HG03060 (cell line): ENCODE data around the gene YPEL1.
"Not testable (repeated sequence)": the region's sequence is repeated elsewhere in the genome, so short reads cannot be mapped to it uniquely, and the experiment has no call there.

Source experiments
- ATAC-seq: cut with Tn5 transposase; IDR thresholded peaks from one replicate; pipeline ENCODE4 v1.9.1; 2021; ENCODE audit warnings: low read depth, moderate number of reproducible peaks; ENCODE audit not compliant: unreplicated experiment

The YPEL1 gene

GRCh38 chr22:21754523-21754922 lies 18.9 kb upstream of the YPEL1 start:
- ATAC-seq, result no peak

DNA sequence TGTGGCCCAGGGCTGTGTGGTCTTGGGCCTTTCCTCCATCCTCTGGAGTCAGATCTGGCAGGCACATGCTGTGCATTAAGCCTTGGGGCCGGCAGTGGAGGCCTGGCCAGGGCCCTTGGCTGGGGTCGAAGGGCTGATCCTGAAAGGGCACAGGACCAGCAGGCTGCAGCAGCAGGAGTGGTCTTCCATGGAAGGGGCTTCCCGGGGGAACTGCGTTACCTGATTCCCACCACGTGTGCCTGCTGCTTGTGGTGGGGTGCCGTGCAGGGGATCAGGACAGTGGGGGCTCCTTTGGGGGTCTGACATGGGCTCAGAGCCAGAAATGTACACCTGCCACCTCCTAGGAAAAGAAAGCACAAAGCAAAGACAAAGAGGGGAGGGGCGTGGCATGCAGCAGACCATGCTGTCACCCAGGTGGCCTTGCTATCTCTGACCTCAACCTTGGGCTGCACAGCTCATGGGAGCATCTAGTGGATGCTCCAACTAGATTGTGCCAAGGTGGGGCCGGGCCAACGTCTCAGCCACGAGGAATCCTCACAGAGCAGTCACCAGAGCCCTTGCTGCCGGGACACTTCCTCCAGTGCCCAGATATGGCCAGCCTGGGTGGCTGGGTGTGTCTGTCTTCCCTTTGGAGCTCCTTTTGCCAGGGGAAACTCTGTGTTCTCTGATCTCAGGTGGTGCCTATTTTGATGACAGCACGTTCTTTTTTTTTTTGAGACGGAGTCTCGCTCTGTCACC lies 17.9 kb upstream of the YPEL1 start:
- no peak for ATAC-seq

DNA sequence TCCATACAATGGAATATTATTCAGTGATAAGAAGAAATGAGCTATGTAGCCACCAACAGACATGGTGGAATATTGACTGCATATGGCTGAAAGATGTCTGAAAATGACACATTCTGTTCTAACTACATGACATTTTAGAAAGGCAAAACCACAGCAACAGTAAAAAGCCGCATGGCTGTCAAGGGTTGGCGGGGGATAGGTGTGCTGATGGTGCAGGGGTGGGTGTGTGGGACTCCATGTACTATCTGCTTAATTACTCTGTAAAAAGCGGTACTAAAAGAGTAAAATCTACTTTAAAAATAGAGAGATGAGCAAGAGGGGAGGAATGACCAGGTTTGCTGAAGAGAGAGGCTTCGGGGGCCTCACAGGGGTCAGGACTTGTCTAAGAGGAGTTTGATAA lies 16.7 kb upstream of the YPEL1 start:
- no peak for ATAC-seq

- ATAC-seq, result no peak
Measured at GRCh38 chr22:21745948-21746347, 10.4 kb upstream of the YPEL1 start.

- ATAC-seq, result not testable (repeated sequence)
Measured at GRCh38 chr22:21744917-21745316, 9.3 kb upstream of the YPEL1 start.

DNA sequence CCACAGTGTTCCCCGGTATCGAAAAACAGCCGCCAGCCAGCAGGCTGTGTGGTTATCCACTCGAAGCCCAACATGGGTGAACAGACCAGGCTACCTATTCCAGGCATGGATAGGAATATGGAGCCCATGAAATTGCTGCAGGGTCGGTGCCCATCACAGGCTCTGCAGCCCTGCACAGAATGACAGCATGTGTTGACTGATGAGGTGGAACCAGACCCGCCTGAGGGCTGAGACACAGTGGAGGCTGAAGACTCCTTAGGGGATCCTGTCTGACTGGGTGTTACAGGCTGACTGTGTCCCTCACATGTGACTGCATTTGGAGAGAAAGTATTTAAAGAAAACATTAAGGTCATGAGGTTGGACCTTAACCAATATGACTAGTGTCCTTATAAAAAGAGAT lies 6.2 kb upstream of the YPEL1 start:
- ATAC-seq, result no peak

GRCh38 chr22:21741059-21741458 lies 5.5 kb upstream of the YPEL1 start:
- ATAC-seq, result no peak

GRCh38 chr22:21739828-21740377 lies 4.3 kb upstream of the YPEL1 start:
- no peak for ATAC-seq

GRCh38 chr22:21738966-21739365 lies 3.4 kb upstream of the YPEL1 start:
- no peak for ATAC-seq

DNA sequence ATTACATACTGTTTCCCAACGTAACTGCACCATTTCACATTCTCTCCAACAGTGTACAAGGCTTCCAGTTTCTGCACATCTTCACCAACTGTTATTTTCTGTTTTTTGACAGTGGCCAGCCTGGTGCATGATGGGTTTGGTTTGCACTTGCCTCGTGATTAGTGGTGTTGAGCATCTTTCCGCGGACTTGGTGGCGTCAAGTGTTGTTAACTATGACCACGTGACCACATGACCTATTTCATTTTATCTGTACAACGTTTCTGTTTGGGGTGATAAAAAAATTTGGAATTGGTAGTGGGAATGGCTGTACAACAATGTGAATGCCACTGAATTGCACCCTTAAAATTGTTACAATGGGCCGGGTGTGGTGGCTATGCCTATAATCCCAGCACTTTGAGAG lies 2.5 kb upstream of the YPEL1 start:
- no peak for ATAC-seq

- ATAC-seq, result no peak
Measured at GRCh38 chr22:21736948-21737347, 1.4 kb upstream of the YPEL1 start.

- ATAC-seq, result no peak
Measured at GRCh38 chr22:21736084-21736642, 569 bp upstream of the YPEL1 start.

DNA sequence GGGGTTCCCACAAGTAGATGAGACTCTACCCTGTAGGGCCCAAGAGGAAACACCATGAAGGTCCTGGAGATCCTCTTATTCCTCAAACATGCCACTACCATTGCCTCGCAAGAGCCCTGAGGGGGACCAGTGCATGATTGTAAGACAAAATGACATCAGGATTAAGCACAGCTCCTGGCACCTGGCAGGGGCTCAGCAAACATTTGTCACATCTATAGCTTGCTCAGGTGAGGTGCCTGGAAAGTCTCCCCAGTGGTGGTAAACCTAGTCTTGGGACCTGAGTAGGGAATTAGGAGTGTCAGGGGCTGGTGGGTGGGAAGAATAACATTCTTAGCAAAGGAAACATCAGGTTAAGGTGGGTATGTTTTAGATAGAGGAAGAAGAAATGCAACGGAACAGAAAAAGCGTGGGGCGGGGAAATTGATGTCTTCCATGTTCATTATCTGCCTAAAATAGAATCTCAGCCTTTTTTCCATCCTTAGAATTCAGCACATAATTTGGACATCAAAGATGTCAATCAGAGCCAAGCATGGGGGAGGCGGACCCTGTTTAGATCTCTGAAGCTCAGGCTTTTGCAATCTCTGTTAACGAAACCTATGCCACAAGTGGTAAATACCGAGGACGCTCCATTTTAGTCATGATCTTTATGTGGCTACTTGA lies 924 bp downstream of the YPEL1 start:
- no peak for ATAC-seq

- no peak for ATAC-seq
Measured at GRCh38 chr22:21731503-21731902, 4.1 kb downstream of the YPEL1 start.

DNA sequence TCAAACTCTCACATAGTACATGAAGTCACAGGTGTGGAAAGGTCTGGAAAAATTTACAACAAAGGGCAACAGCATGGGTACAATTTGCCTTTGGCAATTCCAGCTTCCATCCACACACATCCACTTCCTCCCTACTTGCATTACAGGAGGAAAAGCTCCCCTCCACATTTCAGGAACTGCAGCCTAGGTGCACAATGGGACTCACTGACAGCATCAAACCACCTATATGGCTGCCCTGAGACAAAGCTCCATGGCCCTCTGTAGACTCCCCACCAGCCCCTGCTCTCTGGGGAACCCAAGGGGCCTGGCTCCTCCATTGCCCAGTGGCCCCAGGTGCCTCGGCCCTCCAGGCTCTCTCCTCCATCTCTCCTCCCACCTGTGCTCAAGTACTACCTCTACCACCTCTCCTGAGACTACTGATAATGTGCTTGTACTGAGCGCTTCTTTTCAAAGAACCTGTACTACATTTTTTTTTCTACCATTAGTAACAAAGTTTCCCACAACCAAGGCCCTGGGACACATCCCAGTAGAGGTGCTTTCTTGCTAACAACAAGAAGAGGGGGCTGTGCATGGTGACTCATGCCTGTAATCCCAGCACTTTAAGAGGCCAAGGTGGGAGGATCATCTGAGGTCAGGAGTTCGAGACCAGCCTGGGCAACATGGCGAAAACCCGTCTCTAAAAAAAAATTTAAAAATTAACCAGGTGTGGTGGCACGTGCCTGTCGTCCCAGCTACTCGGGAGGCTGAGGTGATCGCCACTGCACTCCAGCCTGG lies 4.9 kb downstream of the YPEL1 start:
- no peak for ATAC-seq

DNA sequence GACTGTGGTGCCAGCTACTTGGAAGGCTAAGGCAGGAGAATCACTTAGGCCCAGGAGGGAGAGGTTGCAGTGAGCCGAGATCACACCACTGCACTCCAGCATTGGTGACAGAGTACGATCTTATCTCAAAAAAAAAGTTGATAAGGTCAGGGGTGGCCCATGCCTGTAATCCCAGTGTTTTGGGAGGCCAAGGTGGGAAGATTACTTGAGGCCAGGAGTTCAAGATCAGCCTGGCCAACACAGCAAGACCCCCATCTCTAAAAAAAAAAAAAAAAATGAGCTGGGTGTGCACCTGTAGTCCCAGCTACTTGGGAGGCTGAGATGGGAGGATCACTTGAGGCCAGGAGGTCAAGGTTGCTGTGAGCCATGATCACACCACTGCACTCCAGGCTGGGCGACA lies 6.4 kb downstream of the YPEL1 start:
- ATAC-seq, result not testable (repeated sequence)

GRCh38 chr22:21728270-21728669 lies 7.3 kb downstream of the YPEL1 start:
- no peak for ATAC-seq

GRCh38 chr22:21727768-21728167 lies 7.8 kb downstream of the YPEL1 start:
- no peak for ATAC-seq

- no peak for ATAC-seq
Measured at GRCh38 chr22:21727159-21727558, 8.4 kb downstream of the YPEL1 start.

DNA sequence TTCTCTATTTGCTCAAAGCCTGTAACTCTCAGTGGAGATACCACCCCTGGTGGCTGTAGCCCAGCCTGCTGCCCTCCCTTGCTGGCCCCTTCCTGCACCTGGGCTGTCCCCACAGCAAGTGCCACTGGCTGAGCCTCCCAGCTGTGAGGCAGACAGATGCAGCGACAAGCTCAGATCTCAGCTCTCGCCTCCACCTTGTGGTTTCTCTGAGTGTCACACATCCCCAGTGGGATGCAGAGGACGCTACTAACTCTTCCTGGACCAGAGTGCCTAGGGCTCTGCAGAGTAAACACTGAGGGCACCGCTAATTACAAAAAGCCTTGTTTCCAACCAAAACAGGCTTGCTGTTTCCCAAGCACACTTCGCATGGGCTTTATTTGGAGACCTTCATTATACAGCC lies 8.9 kb downstream of the YPEL1 start:
- no peak for ATAC-seq
